Small intestine (tissue), 7 donors: ENCODE measurements around the gene PAK6. TPM values are rescaled to one million over a fixed set of nuclear protein-coding genes. Genes with fewer than 3 reads are reported as not detected.

Experiments
- DNase-seq, 2 donors: peaks; one replicate each; pipeline versions ENCODE4 v3.0.0 to v3.0.0-alpha.2; 2013
- FAIRE-seq: peaks from 2 replicates; lab custom pipeline; 2012; peaks lifted over from hg19 to GRCh38; lab: Jason Lieb, UNC
- H3K27ac ChIP-seq, 3 donors: one replicate each; pipeline ENCODE4 v1.5.1; 2013; ENCODE audit warnings: low read length in 2 of 3, mild to moderate bottlenecking in 2 of 3, control low read depth in 1 of 3, inconsistent platforms in 1 of 3, low read depth in 1 of 3, moderate library complexity in 1 of 3
- H3K27me3 ChIP-seq, 3 donors: one replicate each; pipeline ENCODE4 v1.6.1; 2013; ENCODE audit warnings: low read length in 3 of 3, inconsistent platforms in 1 of 3; ENCODE audit not compliant: control insufficient read depth in 3 of 3, insufficient read depth in 3 of 3
- H3K36me3 ChIP-seq, 3 donors: one replicate each; pipeline ENCODE4 v1.6.1; 2013; ENCODE audit warnings: low read length in 3 of 3, inconsistent platforms in 1 of 3, low read depth in 1 of 3, mild to moderate bottlenecking in 1 of 3, moderate library complexity in 1 of 3; ENCODE audit not compliant: control insufficient read depth in 3 of 3, insufficient read depth in 2 of 3
- H3K4me1 ChIP-seq, 3 donors: one replicate each; pipeline ENCODE4 v1.6.1; 2013; ENCODE audit warnings: low read length in 2 of 3, inconsistent platforms in 1 of 3, low read depth in 1 of 3, mild to moderate bottlenecking in 1 of 3, moderate library complexity in 1 of 3; ENCODE audit not compliant: control insufficient read depth in 3 of 3, insufficient read depth in 2 of 3
- H3K4me3 ChIP-seq, 3 donors: one replicate each; pipeline ENCODE4 v1.5.1; 2013; ENCODE audit warnings: low read length in 3 of 3, control low read depth in 1 of 3, inconsistent platforms in 1 of 3, low read depth in 1 of 3, mild to moderate bottlenecking in 1 of 3, moderate library complexity in 1 of 3
- H3K9me3 ChIP-seq, 2 donors: one replicate each; pipeline ENCODE4 v1.6.1; 2013; ENCODE audit warnings: low read depth in 1 of 2, low read length in 1 of 2; ENCODE audit not compliant: control insufficient read depth in 2 of 2, insufficient read depth in 1 of 2
- WGBS, 3 donors: extraction: QIAGEN DNeasy Blood & Tissue Kit; methylation state at CpG; one replicate each; pipeline ENCODE4 v1.1.7; 2013; 5-methylcytosine and 5-hydroxymethylcytosine counted together
- polyA plus RNA-seq, 4 donors: library from polyadenylated mRNA; stranded (reverse) in 3 of 4; unstranded in 1 of 4; fragments of 200-250 nt in 3 of 4; fragments of 120-200 nt in 1 of 4; gene quantifications; one replicate each; pipeline versions ENCODE4 v1.2.1 to v1.2.3, GENCODE V29; 2013
- donor health status: healthy with polysubstance abuse.
- donor health status: control.
- donor health status: control.
- donor health status: Bipolar disorder and iron deficiency.
- donor health status: healthy.

The PAK6 gene
- polyA plus RNA-seq, 4 donors: 0.67 to 16.4 (median 2.9) TPM

DNA sequence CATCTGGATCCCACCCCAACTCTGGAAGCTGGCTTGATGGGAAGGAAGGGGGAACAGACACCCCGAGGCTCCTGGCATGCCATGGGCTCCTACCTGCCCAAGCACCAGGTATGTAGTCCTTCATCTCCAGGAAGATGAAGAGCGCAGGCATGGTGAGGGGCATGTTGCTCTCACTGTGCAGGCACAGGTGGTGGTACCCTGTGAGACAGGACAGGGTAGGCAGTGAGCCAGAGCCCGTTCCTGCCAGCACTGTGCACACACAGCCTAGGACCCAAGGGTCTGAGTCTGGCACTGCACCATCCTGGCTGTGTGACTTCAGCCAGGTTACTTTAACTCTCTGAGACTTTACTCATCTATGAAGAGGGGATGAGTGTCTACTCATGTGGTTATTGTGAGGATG lies 53.4 kb downstream of the PAK6 start:
- FAIRE-seq: no peak
- Histone ChIP-seq H3K4me3 (no peak overlapping the region), H3K27ac (no peak overlapping the region), H3K9me3 (no peaks in the 10 kb centered on the region), H3K36me3 (peaks cover 0 to 4% (median 3%) of the 10 kb centered on the region in 3 donors), H3K4me1 (peaks cover 0 to 15% (median 0%) of the 10 kb centered on the region in 3 donors), H3K27me3 (peaks cover 0 to 40% (median 0%) of the 10 kb centered on the region in 3 donors)
- no peak for DNase-seq
- WGBS, 3 donors: 66 to 84% (median 76%) methylated on average over 3 of the region's 3 CpGs

GRCh38 chr15:40293006-40293405 lies 54.1 kb downstream of the PAK6 start:
- H3K9me3 ChIP-seq: no peaks in the 10 kb centered on the region
- peaks cover 0 to 40% (median 0%) of the 10 kb centered on the region in 3 donors for H3K27me3 ChIP-seq
- FAIRE-seq: no peak
- no peak for DNase-seq
- no peak overlapping the region for H3K27ac ChIP-seq
- H3K4me3 ChIP-seq: no peak overlapping the region
- peaks cover 0 to 4% (median 3%) of the 10 kb centered on the region in 3 donors for H3K36me3 ChIP-seq
- H3K4me1 ChIP-seq: peaks cover 0 to 15% (median 0%) of the 10 kb centered on the region in 3 donors

DNA sequence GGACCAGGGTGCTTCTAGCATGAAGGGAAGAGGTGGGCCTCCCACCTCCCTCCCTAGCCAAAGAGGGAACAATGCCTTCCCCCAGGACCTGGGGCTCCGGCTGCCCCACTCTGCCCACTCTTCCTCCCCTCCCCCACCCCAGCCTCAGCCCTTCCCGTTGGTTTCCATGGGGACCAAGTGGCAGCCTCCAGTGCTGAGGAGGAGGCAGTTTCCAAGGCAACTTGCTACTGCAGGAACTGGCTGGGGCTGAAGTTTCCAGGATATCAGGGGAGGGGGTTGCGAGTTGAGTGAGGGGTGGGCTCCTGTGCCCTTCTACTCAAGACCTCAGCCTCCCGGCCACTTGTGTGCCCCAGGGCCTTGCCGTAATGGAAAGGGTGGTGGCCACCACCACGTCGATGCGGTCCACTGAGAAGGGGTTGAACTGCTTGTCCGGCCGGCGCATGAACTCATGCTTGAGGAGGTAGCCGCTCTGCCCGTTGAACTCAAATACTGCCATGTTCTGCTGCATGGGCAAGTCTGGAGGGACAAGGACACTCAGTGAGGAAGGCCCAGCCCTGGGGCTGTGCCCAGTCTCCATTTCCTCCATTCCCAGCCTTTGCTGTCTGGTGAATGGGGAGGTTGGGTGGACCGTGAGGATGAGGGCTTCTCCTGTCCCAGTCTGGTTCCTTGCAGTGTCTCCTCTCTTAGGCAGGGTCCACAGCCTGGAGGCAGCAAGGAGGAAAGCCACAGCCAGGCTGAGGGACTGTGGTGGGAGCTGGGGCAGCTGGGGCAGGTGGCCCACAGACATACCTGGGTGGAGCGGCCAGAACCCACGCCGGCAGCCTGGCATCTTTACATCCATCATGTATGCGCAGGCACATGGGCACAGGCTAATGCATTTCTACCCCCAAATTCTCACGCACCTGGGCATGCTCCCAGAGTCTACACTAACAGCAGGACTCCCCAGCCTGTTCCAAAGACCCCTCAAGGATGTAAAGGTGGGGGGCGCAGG lies 55.3 kb downstream of the PAK6 start:
- Histone ChIP-seq H3K4me1 (peaks cover 0 to 15% (median 0%) of the 10 kb centered on the region in 3 donors), H3K9me3 (no peaks in the 10 kb centered on the region), H3K36me3 (peaks cover 0 to 3% (median 2%) of the 10 kb centered on the region in 3 donors), H3K27me3 (peaks cover 0 to 33% (median 0%) of the 10 kb centered on the region in 3 donors), H3K4me3 (no peak overlapping the region), H3K27ac (no peak overlapping the region)
- DNase-seq (no peak), FAIRE-seq (no peak)
- 87 to 91% (median 89%) methylated on average over 19 to 20 of the region's 20 CpGs for WGBS, 3 donors

GRCh38 chr15:40295297-40295696 lies 56.4 kb downstream of the PAK6 start:
- no peak for FAIRE-seq
- DNase-seq: no peak
- Histone ChIP-seq H3K36me3 (peaks cover 0 to 2% (median 0%) of the 10 kb centered on the region in 3 donors), H3K27me3 (peaks cover 0 to 30% (median 0%) of the 10 kb centered on the region in 3 donors), H3K4me3 (no peak overlapping the region), H3K9me3 (no peaks in the 10 kb centered on the region), H3K27ac (no peak overlapping the region), H3K4me1 (peaks cover 0 to 13% (median 0%) of the 10 kb centered on the region in 3 donors)
- 84 to 90% (median 86%) methylated on average over 1 of the region's 1 CpG for WGBS, 3 donors

- Histone ChIP-seq H3K9me3 (no peaks in the 10 kb centered on the region), H3K36me3 (peaks cover 0 to 2% (median 0%) of the 10 kb centered on the region in 3 donors), H3K4me1 (peaks cover 0 to 10% (median 0%) of the 10 kb centered on the region in 3 donors), H3K4me3 (no peak overlapping the region), H3K27ac (no peak overlapping the region), H3K27me3 (peaks cover 0 to 25% (median 0%) of the 10 kb centered on the region in 3 donors)
- DNase-seq: no peak
- 68 to 78% (median 72%) methylated on average over 12 of the region's 12 CpGs for WGBS, 3 donors
- no peak for FAIRE-seq
These were observed 57.2 kb downstream of the PAK6 start for GRCh38 chr15:40295877-40296560.

- Histone ChIP-seq H3K9me3 (no peaks in the 10 kb centered on the region), H3K27me3 (peaks cover 0 to 22% (median 0%) of the 10 kb centered on the region in 3 donors), H3K4me1 (peaks cover 0 to 6% (median 0%) of the 10 kb centered on the region in 3 donors), H3K27ac (no peak overlapping the region), H3K36me3 (peaks cover 0 to 2% (median 0%) of the 10 kb centered on the region in 3 donors), H3K4me3 (no peak overlapping the region)
- FAIRE-seq (no peak), DNase-seq (no peak)
- WGBS, 3 donors: 56 to 78% (median 66%) methylated on average over 5 of the region's 5 CpGs
These were observed 57.8 kb downstream of the PAK6 start for GRCh38 chr15:40296561-40297230.

GRCh38 chr15:40297356-40297755 lies 58.5 kb downstream of the PAK6 start:
- Histone ChIP-seq H3K4me1 (peaks cover 0 to 4% (median 0%) of the 10 kb centered on the region in 3 donors), H3K36me3 (peaks cover 0 to under 1% (median 0%) of the 10 kb centered on the region in 3 donors), H3K27me3 (peaks cover 0 to 16% (median 0%) of the 10 kb centered on the region in 3 donors), H3K27ac (no peak overlapping the region), H3K4me3 (no peak overlapping the region), H3K9me3 (no peaks in the 10 kb centered on the region)
- FAIRE-seq: no peak
- no peak for DNase-seq
- 91 to 94% (median 93%) methylated on average over 10 of the region's 10 CpGs for WGBS, 3 donors
